HL-60/S4 (cell line): ENCODE results near the gene BEST4.
"Not testable (repeated sequence)": the region's sequence is repeated elsewhere in the genome, so short reads cannot be mapped to it uniquely, and the experiment has no call there.

Experiments used
- in situ Hi-C: fragments of 300-500 bp; cut with MboI; formaldehyde crosslinking; loops from 2 replicates; pipeline ENCODE4 v1.14.3; 2022; ENCODE audit warnings: low sequenced_read_pairs

Gene BEST4

GRCh38 chr1:44783697-44784093 is 4.3 kb downstream of the BEST4 start:
- in situ Hi-C loops = no loop called here

- in situ Hi-C loops = no loop called here
Measured at GRCh38 chr1:44780583-44781121, 7.3 kb downstream of the BEST4 start.

- in situ Hi-C loops = no loop called here
Measured at GRCh38 chr1:44778705-44779576, 9.0 kb downstream of the BEST4 start.

- in situ Hi-C loops = no loop called here
Measured at GRCh38 chr1:44777969-44778635, 9.9 kb downstream of the BEST4 start.

GRCh38 chr1:44777547-44777946 is 10.4 kb downstream of the BEST4 start:
- in situ Hi-C loops = no loop called here

GRCh38 chr1:44776730-44777068 is 11.3 kb downstream of the BEST4 start:
- in situ Hi-C loops = no loop called here

GRCh38 chr1:44775930-44776729 is 11.8 kb downstream of the BEST4 start:
- in situ Hi-C loops = no loop called here

GRCh38 chr1:44775078-44775929 is 12.7 kb downstream of the BEST4 start, which contains the start of gene RPS8:
Gene RPS8, plus strand, starts transcription at chr1:44775540. Its CDS starts 57 bp downstream, at chr1:44775597.
- in situ Hi-C loops = no loop called here

- in situ Hi-C loops = not testable (repeated sequence)
Measured at GRCh38 chr1:44766421-44766820, 21.5 kb downstream of the BEST4 start.

GRCh38 chr1:44760876-44761275 is 27.1 kb downstream of the BEST4 start:
- in situ Hi-C loops = no loop called here

- in situ Hi-C loops = no loop called here
Measured at GRCh38 chr1:44759077-44759476, 28.9 kb downstream of the BEST4 start.

- in situ Hi-C loops = no loop called here
Measured at GRCh38 chr1:44757420-44757819, 30.6 kb downstream of the BEST4 start.

GRCh38 chr1:44747878-44748277 is 40.1 kb downstream of the BEST4 start:
- in situ Hi-C loops = no loop called here

GRCh38 chr1:44743211-44743610 is 44.8 kb downstream of the BEST4 start:
- in situ Hi-C loops = no loop called here

GRCh38 chr1:44740179-44740617 is 47.8 kb downstream of the BEST4 start:
- in situ Hi-C loops = no loop called here

GRCh38 chr1:44739307-44740178 is 48.4 kb downstream of the BEST4 start, which contains the start of gene KIF2C:
Gene KIF2C, plus strand, starts transcription at chr1:44739837. Its CDS starts 96 bp downstream, at chr1:44739933.
- in situ Hi-C loops = no loop called here

GRCh38 chr1:44738953-44739306 is 49.0 kb downstream of the BEST4 start:
- in situ Hi-C loops = not testable (repeated sequence)

- in situ Hi-C loops = no loop called here
Measured at GRCh38 chr1:44735992-44736391, 52.0 kb downstream of the BEST4 start.

- in situ Hi-C loops = no loop called here
Measured at GRCh38 chr1:44733784-44734183, 54.2 kb downstream of the BEST4 start.
